ENCODE measurements around the gene TNPO2.
"Not testable (repeated sequence)": the region's sequence is repeated elsewhere in the genome, so short reads cannot be mapped to it uniquely, and the experiment has no call there.

Gene TNPO2

GRCh38 chr19:12703046-12703445 lies 20.7 kb downstream of the TNPO2 start:
- DNase-seq: peak; percentile 46

- no peak for DNase-seq
Observed at GRCh38 chr19:12701596-12702282, 22.0 kb downstream of the TNPO2 start.

- no peak for DNase-seq
Observed at GRCh38 chr19:12698138-12698537, 25.6 kb downstream of the TNPO2 start.

DNA sequence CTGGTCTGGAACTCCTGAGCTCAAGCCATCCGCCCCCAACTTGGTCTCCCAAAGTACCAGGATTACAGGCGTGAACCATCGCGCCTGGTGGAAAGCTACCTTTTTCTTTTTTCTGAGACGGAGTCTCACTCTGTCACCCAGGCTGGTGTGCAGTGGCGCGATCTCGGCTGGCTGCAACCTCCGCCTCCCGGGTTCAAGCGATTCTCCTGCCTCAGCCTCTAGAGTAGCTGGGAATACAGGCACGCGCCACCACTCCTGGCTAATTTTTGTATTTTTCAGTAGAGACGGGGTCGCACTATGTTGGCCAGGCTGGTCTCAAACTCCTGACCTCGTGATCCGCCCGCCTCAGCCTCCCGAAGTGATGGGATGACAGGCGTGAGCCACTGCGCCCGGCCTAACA lies 26.3 kb downstream of the TNPO2 start:
- DNase-seq: not testable (repeated sequence)

- DNase-seq: peak; percentile 94
Observed at GRCh38 chr19:12696366-12697335, 27.1 kb downstream of the TNPO2 start, which contains the start of gene FBXW9. Gene FBXW9, minus strand, starts transcription at chr19:12696631. Its CDS starts 50 bp downstream, at chr19:12696581.

DNA sequence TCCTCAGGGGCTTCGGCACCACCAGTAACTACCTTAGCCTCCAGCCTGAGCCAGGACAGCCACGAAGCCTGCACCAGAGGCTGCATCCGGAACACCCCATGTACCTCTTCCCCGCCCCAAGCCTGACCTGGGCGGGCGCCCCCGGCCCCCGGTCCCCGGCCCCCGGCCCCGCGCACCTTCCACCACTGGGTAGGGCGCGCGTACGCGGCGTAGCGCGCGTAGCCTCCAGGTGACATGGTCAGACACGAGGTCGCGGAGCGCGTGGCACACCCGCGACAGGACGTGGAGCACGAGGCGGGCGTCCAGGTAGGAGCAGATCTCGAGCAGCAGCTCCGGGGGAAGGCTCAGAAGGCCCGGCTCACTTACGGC lies 27.8 kb downstream of the TNPO2 start:
- no peak for DNase-seq

GRCh38 chr19:12695514-12695913 lies 28.2 kb downstream of the TNPO2 start:
- DNase-seq: no peak

DNA sequence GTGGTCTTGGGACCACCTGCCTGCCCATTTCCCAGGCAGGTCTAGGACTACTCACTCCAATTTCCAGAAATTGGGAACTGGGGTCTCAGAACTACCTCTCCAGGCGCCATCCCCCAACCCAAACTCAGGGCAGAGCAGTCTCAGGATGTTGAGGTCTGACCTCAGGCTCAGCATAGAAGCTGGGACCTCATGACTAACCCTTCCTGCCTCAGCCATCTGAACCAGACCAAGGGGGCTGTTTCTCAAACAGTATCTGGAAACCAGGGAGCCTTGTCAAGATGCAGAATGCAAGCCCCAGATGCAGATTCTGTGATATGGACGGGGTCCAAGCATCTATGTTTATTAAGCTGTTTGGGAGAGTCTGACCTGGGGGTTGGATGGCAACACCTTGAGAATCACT lies 28.6 kb downstream of the TNPO2 start:
- DNase-seq: peak; percentile 36

GRCh38 chr19:12694641-12695040 lies 29.1 kb downstream of the TNPO2 start:
- DNase-seq: no peak

GRCh38 chr19:12692960-12693359 lies 30.8 kb downstream of the TNPO2 start:
- DNase-seq: no peak

GRCh38 chr19:12689581-12690216 lies 34.0 kb downstream of the TNPO2 start:
- peak; percentile 91 for DNase-seq

- DNase-seq: no peak
Observed at GRCh38 chr19:12689012-12689411, 34.7 kb downstream of the TNPO2 start.

- DNase-seq: no peak
Observed at GRCh38 chr19:12687496-12688196, 36.1 kb downstream of the TNPO2 start, which contains the start of gene GNG14. Gene GNG14, plus strand, starts transcription at chr19:12687998. Its CDS starts 51 bp downstream, at chr19:12688049.

DNA sequence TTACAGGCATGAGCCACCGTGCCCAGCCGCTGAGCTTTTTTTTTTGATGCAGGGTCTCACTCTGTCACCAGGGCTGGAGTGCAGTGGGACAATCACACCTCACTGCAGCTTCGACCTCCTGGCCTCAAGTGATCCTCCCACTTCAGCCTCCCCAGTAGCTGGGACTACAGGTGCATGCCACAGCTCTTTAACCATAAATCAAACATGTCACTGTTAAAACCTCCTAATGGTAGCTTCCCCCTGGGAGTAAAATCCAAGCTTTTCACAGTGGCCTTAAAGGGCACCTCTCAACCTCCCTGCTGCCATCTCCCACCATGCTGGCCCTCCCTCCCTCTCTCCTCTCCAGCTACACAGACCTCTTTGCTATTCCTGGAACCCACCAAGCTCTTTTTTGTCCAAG lies 37.9 kb downstream of the TNPO2 start:
- no peak for DNase-seq

GRCh38 chr19:12681074-12681987 lies 42.4 kb downstream of the TNPO2 start, which contains the start of gene DHPS:
Gene DHPS, minus strand, starts transcription at chr19:12681880. Its CDS starts 114 bp downstream, at chr19:12681766.
- DNase-seq: peak; percentile 93

GRCh38 chr19:12680034-12680433 lies 43.7 kb downstream of the TNPO2 start:
- DNase-seq: no peak

- DNase-seq: not testable (repeated sequence)
Observed at GRCh38 chr19:12678039-12678438, 45.7 kb downstream of the TNPO2 start.

- no peak for DNase-seq
Observed at GRCh38 chr19:12676928-12677327, 46.8 kb downstream of the TNPO2 start.

DNA sequence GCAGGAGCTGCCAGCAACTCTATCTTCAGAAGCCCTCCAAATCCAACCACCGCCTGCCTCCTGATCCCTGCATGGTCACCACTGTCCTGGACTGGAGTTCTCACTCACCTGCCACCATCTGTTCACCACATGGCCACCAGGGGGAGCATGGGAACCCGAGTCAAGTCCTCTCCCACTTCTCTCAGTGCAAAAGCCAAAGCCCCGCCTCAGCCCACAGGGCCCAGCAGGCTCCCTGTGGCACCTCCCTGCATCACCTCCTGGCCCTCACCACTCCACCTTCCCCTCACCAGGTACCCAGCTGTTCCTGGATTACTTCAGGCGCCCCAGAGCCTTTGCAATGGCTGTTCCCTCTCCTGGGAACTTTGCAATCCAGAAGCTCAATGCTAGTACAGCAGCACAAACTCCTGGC lies 47.3 kb downstream of the TNPO2 start:
- peak; percentile 68 for DNase-seq

GRCh38 chr19:12675940-12676339 lies 47.8 kb downstream of the TNPO2 start:
- no peak for DNase-seq

GRCh38 chr19:12675399-12675798 lies 48.3 kb downstream of the TNPO2 start:
- DNase-seq: no peak
